ENCODE data around the gene MIPOL1. TPM values are rescaled to one million over a fixed set of nuclear protein-coding genes. Genes with fewer than 3 reads are reported as not detected.
A peak's percentile ranks its signal among the peaks of the same experiment; 100 is the strongest.

Gene MIPOL1
- total and polyA plus RNA-seq, 2 experiments from 2014 or later: 16.6 to 24.8 TPM

DNA sequence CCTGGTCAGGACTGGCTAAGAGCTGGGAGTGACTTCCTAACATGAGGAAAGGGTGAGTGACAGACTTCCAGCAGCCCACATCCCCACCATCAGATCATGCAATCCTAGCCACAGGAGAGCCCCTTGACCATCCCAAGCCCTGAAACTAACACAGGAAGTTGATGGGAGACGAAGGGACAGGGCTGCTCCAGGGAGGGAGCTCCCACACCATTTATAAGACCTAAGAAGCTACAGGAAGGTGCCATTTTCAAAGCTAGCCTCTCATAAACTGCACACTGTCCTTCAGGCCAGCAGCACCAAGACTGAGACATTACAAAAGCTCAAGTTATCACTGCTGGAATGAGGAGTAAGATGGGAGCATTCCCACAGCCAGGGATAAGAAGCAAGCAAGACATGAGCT lies 44.7 kb upstream of the MIPOL1 start:
- H3K4me3 Mint-ChIP-seq: no peak overlapping the region
- no peaks in the 10 kb centered on the region for H3K9me2 ChIP-seq (ENCODE audit: insufficient read depth)
- H3K79me2 ChIP-seq (replicated peaks; ENCODE audit: insufficient read depth): peaks cover 19% of the 10 kb centered on the region
- H2AFZ ChIP-seq: no peak overlapping the region
- DNase-seq (ENCODE audit: low spot score): no peak
- H3K27me3 ChIP-seq (ENCODE audit: insufficient read depth): no peaks in the 10 kb centered on the region
- no peak; the same call in 2 of the 3 replicates for ATAC-seq
- H3K36me3 ChIP-seq (ENCODE audit: insufficient read depth): no peaks in the 10 kb centered on the region
- no peak overlapping the region for H3K4me2 ChIP-seq
- H3K4me1 Mint-ChIP-seq: peaks cover 9% of the 10 kb centered on the region; the same call in 2 of the 3 replicates
- H3K36me3 Mint-ChIP-seq (ENCODE audit: low read depth): no peaks in the 10 kb centered on the region
- no peaks in the 10 kb centered on the region for H3K9me3 Mint-ChIP-seq
- H3K4me1 ChIP-seq (ENCODE audit: insufficient read depth): no peaks in the 10 kb centered on the region
- no peak overlapping the region for H3K27ac ChIP-seq (ENCODE audit: low read depth)
- TF ChIP-seq, protein P1, sequence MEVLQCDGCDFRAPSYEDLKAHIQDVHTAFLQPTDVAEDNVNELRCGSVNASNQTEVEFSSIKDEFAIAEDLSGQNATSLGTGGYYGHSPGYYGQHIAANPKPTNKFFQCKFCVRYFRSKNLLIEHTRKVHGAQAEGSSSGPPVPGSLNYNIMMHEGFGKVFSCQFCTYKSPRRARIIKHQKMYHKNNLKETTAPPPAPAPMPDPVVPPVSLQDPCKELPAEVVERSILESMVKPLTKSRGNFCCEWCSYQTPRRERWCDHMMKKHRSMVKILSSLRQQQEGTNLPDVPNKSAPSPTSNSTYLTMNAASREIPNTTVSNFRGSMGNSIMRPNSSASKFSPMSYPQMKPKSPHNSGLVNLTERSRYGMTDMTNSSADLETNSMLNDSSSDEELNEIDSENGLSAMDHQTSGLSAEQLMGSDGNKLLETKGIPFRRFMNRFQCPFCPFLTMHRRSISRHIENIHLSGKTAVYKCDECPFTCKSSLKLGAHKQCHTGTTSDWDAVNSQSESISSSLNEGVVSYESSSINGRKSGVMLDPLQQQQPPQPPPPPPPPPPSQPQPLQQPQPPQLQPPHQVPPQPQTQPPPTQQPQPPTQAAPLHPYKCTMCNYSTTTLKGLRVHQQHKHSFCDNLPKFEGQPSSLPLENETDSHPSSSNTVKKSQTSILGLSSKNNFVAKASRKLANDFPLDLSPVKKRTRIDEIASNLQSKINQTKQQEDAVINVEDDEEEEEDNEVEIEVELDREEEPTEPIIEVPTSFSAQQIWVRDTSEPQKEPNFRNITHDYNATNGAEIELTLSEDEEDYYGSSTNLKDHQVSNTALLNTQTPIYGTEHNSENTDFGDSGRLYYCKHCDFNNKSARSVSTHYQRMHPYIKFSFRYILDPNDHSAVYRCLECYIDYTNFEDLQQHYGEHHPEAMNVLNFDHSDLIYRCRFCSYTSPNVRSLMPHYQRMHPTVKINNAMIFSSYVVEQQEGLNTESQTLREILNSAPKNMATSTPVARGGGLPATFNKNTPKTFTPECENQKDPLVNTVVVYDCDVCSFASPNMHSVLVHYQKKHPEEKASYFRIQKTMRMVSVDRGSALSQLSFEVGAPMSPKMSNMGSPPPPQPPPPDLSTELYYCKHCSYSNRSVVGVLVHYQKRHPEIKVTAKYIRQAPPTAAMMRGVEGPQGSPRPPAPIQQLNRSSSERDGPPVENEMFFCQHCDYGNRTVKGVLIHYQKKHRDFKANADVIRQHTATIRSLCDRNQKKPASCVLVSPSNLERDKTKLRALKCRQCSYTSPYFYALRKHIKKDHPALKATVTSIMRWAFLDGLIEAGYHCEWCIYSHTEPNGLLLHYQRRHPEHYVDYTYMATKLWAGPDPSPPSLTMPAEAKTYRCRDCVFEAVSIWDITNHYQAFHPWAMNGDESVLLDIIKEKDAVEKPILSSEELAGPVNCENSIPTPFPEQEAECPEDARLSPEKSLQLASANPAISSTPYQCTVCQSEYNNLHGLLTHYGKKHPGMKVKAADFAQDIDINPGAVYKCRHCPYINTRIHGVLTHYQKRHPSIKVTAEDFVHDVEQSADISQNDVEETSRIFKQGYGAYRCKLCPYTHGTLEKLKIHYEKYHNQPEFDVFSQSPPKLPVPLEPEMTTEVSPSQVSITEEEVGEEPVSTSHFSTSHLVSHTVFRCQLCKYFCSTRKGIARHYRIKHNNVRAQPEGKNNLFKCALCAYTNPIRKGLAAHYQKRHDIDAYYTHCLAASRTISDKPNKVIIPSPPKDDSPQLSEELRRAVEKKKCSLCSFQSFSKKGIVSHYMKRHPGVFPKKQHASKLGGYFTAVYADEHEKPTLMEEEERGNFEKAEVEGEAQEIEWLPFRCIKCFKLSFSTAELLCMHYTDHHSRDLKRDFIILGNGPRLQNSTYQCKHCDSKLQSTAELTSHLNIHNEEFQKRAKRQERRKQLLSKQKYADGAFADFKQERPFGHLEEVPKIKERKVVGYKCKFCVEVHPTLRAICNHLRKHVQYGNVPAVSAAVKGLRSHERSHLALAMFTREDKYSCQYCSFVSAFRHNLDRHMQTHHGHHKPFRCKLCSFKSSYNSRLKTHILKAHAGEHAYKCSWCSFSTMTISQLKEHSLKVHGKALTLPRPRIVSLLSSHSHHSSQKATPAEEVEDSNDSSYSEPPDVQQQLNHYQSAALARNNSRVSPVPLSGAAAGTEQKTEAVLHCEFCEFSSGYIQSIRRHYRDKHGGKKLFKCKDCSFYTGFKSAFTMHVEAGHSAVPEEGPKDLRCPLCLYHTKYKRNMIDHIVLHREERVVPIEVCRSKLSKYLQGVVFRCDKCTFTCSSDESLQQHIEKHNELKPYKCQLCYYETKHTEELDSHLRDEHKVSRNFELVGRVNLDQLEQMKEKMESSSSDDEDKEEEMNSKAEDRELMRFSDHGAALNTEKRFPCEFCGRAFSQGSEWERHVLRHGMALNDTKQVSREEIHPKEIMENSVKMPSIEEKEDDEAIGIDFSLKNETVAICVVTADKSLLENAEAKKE (CRISPR knock-in tag; IDR thresholded peaks at IDR 0.05): no peak
- TF ChIP-seq, protein P2, sequence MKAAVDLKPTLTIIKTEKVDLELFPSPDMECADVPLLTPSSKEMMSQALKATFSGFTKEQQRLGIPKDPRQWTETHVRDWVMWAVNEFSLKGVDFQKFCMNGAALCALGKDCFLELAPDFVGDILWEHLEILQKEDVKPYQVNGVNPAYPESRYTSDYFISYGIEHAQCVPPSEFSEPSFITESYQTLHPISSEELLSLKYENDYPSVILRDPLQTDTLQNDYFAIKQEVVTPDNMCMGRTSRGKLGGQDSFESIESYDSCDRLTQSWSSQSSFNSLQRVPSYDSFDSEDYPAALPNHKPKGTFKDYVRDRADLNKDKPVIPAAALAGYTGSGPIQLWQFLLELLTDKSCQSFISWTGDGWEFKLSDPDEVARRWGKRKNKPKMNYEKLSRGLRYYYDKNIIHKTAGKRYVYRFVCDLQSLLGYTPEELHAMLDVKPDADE (IDR thresholded peaks at IDR 0.05): no peak
- H3F3A ChIP-seq (replicated peaks; ENCODE audit: low read depth): no peaks in the 10 kb centered on the region
- H3K27ac Mint-ChIP-seq: 0 out of 2 replicates have a peak overlapping the region, but pooled peaks have one; percentile 42
- no peak overlapping the region for H3K4me3 ChIP-seq
- H4K20me1 ChIP-seq (replicated peaks; ENCODE audit: insufficient read depth): no peaks in the 10 kb centered on the region
- peaks cover 4% of the 10 kb centered on the region for H3K27me3 Mint-ChIP-seq (ENCODE audit: insufficient read depth, low read depth, poor library complexity)

DNA sequence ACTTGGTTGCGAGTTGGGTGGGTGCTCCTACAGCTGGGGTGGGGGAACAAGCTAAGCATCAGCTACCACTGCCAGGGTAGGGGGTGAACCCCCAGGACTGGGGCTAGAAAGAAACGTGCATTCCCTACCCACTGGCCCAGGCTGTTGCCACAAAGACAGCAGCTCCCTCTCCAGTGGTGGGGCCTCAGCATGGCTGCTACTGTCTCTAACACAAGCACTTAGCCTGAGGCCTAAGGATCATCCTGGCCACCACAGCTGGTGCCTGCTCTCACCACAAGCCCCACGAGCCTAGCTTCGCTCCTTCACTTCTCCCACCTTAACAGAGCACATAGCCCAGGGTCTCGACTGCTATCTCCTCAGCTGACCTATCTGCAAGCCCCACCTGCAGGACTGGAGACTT lies 44.3 kb upstream of the MIPOL1 start:
- Histone ChIP-seq H3K79me2 (replicated peaks; ENCODE audit: insufficient read depth) (peaks cover 22% of the 10 kb centered on the region), H3K4me2 (no peak overlapping the region), H3K9me2 (ENCODE audit: insufficient read depth) (no peaks in the 10 kb centered on the region), H3K36me3 (ENCODE audit: insufficient read depth) (no peaks in the 10 kb centered on the region), H2AFZ (no peak overlapping the region), H3F3A (replicated peaks; ENCODE audit: low read depth) (no peaks in the 10 kb centered on the region), H3K4me3 (no peak overlapping the region), H3K27me3 (ENCODE audit: insufficient read depth) (no peaks in the 10 kb centered on the region), H3K4me1 (ENCODE audit: insufficient read depth) (no peaks in the 10 kb centered on the region), H3K27ac (ENCODE audit: low read depth) (no peak overlapping the region), H4K20me1 (replicated peaks; ENCODE audit: insufficient read depth) (no peaks in the 10 kb centered on the region)
- DNase-seq (ENCODE audit: low spot score): no peak
- H3K4me1 Mint-ChIP-seq: peaks cover 9% of the 10 kb centered on the region; the same call in 2 of the 3 replicates
- no peaks in the 10 kb centered on the region for H3K36me3 Mint-ChIP-seq (ENCODE audit: low read depth)
- H3K9me3 Mint-ChIP-seq: no peaks in the 10 kb centered on the region
- no peak overlapping the region for H3K4me3 Mint-ChIP-seq
- ATAC-seq: peak; percentile 36; the same call in 2 of the 3 replicates
- no peak overlapping the region; the same call in 1 of the 2 replicates for H3K27ac Mint-ChIP-seq
- peaks cover 4% of the 10 kb centered on the region for H3K27me3 Mint-ChIP-seq (ENCODE audit: insufficient read depth, low read depth, poor library complexity)
- TF ChIP-seq ZNF331 (CRISPR knock-in tag; IDR thresholded peaks at IDR 0.05; ENCODE audit: low read depth) (no peak), CREB1 (CRISPR knock-in tag; IDR thresholded peaks at IDR 0.05; ENCODE audit: low read depth) (no peak), JUNB (IDR thresholded peaks at IDR 0.05; ENCODE audit: unreplicated experiment) (no peak), EZH2 (IDR thresholded peaks at IDR 0.05; ENCODE audit: low read depth, unreplicated experiment) (no peak), ZNF114 (CRISPR knock-in tag; IDR thresholded peaks at IDR 0.05) (no peak)
- TF ChIP-seq, protein P2 (IDR thresholded peaks at IDR 0.05): no peak

Measured in GM23338 (cell line).